ENCODE data around the gene KRTAP10-2.

KRTAP10-2 gene

DNA sequence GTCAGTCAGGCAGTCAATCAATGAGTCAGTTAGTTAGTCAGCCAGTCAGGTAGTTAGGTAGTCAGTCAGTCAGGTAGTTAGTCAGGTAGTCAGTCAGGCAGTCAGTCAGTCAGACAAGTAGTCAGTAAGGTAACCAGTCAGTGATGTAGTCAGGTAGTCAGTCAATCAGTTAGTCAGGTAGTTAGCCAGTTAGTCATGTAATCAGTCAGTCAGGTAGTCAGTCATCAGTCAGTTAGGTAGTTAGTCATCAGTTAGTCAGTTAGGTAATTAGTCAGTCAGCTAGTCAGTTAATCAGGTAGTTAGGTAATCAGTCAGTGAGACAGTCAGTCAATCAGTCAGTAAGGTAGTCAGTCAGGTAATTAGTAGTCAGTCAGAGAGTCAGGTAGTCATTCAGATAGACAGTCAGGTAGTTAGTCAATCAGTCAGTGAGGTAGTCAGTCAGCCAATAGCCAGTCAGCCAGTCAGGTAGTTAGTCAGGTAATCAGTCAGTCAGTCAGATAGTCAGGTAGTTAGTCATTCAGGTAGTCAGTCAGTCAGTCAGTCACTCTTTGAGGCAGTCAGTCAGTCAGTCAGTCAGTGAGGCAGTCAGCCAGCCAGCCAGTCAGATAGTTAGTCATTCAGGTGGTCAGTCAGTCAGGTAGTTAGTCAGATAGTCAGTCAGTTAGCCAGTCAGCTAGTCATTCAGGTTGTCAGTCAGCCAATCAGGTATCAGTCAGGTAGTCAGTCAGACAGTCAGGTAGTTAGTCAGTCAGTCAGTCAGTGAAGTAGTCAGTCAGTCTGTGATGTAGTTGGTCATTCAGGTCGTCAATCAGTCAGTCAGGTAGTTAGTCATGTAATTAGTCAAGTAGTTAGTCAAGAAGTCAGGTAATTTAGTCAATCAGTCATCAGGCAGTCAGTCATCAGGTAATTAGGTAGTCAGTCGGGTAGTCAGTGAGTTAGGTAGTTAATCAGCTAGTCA, 26.6 kb downstream of the KRTAP10-2 start:
- no peak for DNase-seq

DNA sequence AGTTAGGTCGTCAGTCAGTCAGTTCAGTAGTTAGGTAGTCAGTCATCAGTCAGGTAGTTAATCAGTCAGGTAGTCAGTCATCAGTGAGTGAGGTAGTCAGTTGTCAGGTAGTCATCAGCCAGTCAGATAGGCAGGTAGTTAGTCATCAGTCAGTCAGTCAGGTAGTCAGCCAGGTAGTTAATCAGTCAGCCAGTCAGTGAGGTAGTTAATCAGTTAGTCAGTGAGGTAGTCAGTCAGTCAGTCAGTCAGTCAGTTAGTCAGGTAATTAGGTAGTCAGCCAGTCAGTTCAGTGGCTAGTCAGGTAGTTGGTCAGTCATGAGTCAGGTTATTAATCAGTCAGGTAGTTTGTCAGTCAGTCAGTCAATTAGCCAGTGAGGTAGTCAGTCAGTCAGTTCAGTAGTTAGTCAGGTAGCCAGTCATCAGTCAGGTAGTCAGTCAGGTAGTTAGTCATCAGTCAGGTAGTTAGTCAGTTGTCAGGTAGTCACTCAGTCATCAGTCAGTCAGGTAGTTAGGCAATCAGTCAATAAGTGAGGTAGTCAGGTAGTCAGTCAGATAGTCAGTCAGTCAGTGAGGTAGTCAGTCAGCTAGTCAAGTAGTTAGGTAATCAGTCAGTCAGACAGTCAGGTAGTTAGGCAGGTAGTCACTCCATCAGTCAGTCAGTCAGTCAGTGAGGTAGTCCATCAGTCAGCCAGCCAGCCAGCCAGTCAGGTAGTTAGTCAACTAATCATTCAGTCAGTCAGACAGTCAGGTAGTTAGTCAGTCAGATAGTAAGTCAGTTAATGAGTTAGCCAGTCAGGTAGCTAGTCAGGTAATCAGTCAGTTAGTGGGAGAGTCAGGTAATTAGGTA, 27.5 kb downstream of the KRTAP10-2 start:
- no peak for DNase-seq

DNA sequence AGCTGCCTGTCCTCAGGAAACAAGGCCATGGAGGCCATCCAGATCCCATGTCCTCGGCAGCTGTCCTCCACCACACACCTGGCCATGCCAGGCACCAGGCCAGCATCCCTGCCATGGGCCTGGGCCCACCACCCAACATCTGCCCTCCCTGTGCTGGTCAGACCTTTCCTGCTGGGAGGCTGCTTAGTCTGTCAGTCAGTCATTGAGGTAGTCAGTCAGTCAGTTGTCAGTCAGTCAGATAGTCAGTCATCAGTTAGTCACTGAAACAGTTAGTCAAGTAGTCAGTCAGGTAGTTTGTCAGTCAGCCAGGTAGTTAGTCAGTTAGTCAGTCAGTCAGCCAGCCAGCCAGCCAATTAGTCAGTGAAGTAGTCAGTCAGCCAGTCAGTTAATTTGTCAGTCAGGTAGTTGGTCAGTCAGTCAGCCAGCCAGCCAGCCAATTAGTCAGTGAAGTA, 28.5 kb downstream of the KRTAP10-2 start:
- DNase-seq = no peak

DNA sequence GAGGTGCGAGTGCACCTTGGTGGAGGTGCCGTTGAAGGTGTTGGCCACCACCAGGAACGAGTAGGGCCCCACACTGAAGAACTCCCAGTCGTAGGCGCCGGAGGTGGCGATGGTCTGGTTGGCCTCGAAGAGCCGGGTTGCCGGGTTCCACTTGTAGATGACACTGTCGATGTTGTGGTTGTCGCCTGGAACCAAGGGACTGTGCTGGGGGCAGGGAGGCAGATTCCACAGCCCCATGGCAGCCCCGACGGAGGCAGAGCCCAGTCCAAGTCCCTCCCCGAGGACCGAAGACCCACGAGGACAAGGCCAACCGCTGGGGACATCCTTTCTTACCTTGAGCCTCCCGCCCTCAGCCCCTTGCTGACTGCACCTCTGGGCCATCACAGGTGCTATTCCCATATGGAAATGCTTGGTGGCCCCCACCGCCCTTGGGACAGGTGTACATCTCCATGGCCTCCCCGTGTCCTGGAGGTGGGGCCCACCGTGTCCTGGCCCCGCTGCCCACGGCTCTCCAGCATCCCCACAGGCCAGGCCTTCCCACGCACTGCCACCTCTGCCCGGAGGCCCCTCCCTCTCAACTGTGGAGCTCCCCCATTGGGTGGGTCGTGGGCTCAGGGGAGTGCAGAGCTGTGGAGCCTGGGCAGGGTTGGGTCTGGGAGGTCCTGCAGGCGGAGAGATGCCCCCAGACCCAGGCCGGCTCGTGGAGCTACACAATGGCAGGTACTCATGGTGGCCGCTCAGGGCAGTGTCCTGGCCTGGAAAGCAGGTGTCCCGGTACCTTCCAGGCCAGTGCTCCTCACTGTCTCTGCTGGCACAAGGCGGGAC, 29.2 kb downstream of the KRTAP10-2 start:
- no peak for DNase-seq

DNA sequence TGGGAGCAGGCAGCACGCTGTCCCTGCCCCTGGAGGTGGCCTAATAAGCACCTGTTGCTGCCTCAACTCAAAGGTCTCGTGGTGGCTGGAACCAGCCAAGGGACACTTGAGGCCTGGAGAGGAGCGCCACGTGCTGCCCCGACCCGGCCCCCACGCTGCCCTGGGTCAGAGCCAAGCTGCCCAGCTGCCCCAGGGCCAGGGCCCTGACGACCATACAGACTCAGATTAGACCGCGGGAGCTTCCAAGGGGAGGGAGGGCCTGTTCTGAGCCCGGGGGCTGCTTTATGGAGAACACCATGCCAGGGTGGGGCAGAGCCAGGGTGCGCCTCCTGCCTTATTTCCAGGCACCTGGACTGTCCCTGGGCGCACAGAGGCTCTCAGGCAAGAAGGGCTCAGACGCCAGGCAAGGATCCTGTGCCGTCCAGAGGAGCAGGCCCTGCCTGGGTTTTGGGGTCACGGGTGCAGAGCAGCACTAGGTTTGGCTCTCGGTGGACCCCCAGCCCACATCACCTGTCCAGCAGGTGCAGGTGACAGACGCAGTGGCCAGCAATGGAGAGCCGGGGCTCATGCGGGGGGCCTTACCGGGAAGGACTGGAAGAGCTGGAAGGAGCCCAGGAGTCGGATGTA, 29.9 kb downstream of the KRTAP10-2 start:
- no peak for DNase-seq

DNA sequence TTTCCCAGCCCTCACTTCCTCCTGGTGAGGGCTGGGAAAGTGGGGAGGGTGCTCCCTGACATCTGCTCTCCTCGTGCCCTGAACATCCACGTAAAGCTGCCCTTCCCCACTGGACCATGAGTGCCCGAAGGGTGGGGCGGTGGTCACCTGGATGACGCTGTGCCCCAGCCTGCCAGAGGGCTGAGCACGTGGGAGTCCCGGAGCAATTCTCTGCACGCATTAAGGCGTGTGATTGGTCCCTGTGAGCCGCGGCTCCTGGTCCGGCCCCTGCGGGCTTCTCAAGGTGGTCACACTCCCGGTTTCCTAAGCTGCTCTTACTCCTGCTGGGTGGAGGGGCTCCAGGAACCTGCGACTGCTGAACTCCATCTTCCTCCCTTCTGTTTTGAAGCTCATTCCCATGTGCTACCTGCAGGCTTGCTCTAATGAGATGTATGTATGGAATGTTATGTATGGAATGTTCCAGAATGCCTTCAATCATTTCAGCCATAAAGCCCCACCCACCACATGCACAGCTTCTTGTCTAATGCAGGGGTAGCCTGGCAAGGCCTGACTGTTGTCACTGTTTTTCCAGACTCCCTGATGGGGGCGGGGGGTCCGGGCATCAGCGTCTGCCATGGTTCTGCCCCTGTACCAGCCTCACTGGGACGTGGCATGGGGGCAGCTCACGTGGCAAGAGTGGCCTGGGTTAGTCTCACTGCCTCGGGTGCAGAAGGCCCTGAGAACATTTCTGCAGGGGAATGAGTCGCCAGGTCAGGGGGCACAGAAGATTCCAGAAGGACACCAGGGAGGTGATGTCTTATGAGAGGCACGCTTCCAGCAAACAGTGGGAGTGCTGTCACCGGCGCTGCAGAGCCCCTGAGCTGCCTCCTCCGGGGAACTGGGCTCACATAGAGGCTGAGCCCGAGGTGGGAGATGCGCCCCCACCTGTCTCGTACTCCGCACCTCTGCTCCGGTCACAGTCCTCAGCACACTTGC, 30.7 kb downstream of the KRTAP10-2 start:
- no peak for DNase-seq

DNA sequence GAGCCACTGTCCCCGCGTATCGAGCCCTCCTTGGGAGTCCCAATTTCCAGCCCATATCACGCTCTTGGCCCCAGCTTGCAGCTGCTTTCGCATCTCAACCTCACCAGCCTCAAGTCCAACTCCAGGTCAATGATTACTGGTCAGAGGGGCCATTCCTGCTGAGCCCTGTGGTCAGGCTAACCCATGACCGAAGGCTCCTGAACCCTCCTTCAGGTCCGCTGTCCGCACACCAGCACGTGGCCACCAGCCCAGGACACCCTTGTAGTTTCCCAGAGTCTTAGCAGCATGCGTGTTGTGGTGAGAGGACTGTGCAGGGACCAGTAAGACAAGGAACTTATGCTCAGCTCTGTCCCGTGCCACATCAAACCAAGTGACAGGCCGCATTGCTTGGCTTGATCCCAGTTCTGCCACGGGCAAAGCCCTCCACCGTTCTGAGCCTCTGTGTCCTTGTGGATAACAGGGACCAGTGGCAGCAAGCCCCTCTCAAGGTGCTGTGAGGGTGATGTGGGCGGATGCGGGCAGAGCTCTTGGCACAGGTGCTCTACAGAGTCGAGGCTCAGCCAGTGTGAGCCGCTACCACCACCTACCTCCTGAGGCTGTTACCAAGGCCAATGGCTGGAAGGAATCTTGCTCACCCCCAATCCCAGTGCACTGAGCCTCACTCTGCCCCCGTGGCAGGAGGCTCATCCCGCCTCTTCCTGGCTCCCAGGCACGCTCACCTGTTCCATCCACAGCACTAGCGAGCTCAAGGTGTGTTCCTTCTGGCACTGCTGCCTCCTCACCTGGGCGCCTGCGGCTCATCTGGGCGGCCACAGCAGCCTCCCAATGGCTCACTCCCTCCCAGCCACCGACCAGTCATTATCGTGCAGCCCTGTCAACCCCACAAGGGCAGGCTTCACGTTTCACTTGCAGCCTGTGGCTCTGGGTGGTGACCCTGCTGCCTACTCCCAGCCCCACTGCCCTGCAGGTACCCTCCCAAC, 31.7 kb downstream of the KRTAP10-2 start:
- no peak for DNase-seq

- no peak for DNase-seq
Observed at GRCh38 chr21:44518686-44519085, 32.6 kb downstream of the KRTAP10-2 start.

- DNase-seq = no peak
Observed at GRCh38 chr21:44517175-44517899, 34.0 kb downstream of the KRTAP10-2 start.

DNA sequence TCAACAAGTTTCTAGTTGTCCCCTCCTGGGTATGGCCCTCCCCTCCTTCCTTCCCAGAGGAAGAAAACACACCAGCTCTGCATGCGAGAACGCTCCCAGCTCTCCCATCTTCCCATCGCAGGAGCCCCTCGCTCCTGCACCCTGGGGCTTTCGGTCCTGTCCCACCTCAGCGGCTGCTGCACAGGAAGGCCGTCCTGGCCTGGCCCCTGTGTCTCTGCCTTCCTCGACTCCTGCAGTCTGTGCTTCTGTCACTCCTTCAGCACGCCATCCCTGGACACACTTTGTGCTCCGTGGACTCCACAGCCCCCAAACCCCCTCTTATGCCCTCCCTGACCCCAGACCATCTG, 34.5 kb downstream of the KRTAP10-2 start:
- DNase-seq = no peak

GRCh38 chr21:44516342-44516741, 35.0 kb downstream of the KRTAP10-2 start:
- no peak for DNase-seq

DNA sequence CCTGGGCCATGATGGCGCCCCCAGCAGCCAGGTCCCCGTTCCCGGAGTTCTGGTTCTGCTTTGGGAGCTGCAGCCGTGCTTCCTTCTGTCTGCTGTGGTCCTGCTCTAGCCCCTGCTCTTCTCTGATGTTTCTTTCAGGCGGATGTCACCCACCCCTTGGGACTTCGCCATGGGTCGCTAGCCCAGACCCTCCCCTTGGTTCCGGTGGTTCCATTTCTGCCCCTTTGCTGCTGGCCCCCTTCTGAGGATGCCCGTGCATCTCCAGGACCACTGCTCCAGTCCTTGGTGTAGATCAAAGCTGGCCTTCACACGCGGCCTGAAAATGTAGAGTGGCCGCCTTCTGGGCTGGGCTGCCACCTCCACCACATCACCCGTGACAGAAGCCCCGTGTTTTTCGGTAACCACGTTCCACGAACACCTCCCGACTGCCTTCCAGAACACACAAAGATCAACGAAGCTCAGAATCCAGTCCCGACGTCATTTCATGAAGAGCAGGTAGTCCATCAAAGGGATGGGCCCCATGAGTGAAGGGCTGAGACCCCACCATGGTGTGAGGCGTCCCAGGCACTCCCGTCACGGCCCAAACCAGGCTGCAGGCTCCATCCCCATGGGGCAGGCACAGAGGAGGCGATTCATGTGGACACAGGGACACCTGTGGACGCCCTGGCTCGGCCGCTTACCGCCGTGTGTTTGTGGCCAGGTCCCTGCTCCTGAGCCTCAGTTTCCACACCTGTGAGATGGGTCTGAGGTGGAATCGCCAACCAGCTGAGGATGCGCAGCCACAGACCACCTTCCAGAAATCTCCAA, 35.7 kb downstream of the KRTAP10-2 start:
- no peak for DNase-seq

GRCh38 chr21:44514746-44515358, 36.5 kb downstream of the KRTAP10-2 start:
- no peak for DNase-seq

GRCh38 chr21:44514218-44514520, 37.1 kb downstream of the KRTAP10-2 start:
- no peak for DNase-seq

GRCh38 chr21:44513389-44514217, 37.7 kb downstream of the KRTAP10-2 start:
- DNase-seq = no peak

GRCh38 chr21:44512496-44513388, 38.6 kb downstream of the KRTAP10-2 start:
- DNase-seq = no peak
